ENCODE results near the gene ACER2.

DNA sequence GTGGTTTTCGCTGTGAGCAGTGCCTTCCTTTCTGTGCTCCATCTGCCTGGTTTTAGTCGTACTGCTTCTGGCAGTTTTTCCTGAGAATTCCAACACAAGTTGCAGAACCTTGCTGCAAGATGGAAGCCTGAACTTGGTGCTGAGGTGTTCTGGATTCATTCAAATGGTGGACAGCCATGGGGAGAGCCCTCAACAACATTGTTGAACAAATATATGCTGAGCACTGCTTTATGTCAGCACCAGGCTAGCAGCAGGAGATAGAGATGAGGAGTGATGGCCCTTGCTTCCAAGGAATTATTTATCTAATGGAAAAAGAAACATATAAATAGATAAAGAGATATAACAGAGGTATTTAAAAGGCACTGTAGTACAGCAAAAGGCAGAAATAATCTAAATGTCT, 21.5 kb upstream of the ACER2 start:
- TF ChIP-seq EZH2 (IDR thresholded peaks at IDR 0.05; ENCODE audit: low read depth, unreplicated experiment) (no peak), POLR2AphosphoS5 (IDR thresholded peaks at IDR 0.05; ENCODE audit: low read depth) (no peak), EZH2phosphoT487 (IDR thresholded peaks at IDR 0.05; ENCODE audit: unreplicated experiment) (no peak), ZNF331 (CRISPR knock-in tag; IDR thresholded peaks at IDR 0.05; ENCODE audit: low read depth) (no peak), JUNB (IDR thresholded peaks at IDR 0.05; ENCODE audit: unreplicated experiment) (no peak), NANOG (IDR thresholded peaks at IDR 0.05; ENCODE audit: borderline replicate concordance) (no peak), CREB1 (CRISPR knock-in tag; IDR thresholded peaks at IDR 0.05; ENCODE audit: low read depth) (no peak)
- TF ChIP-seq, protein P1, sequence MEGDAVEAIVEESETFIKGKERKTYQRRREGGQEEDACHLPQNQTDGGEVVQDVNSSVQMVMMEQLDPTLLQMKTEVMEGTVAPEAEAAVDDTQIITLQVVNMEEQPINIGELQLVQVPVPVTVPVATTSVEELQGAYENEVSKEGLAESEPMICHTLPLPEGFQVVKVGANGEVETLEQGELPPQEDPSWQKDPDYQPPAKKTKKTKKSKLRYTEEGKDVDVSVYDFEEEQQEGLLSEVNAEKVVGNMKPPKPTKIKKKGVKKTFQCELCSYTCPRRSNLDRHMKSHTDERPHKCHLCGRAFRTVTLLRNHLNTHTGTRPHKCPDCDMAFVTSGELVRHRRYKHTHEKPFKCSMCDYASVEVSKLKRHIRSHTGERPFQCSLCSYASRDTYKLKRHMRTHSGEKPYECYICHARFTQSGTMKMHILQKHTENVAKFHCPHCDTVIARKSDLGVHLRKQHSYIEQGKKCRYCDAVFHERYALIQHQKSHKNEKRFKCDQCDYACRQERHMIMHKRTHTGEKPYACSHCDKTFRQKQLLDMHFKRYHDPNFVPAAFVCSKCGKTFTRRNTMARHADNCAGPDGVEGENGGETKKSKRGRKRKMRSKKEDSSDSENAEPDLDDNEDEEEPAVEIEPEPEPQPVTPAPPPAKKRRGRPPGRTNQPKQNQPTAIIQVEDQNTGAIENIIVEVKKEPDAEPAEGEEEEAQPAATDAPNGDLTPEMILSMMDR (conservative IDR thresholded peaks at IDR 0.05; ENCODE audit: low read depth in 2 of 2), result no peak
- TF ChIP-seq, protein P2, sequence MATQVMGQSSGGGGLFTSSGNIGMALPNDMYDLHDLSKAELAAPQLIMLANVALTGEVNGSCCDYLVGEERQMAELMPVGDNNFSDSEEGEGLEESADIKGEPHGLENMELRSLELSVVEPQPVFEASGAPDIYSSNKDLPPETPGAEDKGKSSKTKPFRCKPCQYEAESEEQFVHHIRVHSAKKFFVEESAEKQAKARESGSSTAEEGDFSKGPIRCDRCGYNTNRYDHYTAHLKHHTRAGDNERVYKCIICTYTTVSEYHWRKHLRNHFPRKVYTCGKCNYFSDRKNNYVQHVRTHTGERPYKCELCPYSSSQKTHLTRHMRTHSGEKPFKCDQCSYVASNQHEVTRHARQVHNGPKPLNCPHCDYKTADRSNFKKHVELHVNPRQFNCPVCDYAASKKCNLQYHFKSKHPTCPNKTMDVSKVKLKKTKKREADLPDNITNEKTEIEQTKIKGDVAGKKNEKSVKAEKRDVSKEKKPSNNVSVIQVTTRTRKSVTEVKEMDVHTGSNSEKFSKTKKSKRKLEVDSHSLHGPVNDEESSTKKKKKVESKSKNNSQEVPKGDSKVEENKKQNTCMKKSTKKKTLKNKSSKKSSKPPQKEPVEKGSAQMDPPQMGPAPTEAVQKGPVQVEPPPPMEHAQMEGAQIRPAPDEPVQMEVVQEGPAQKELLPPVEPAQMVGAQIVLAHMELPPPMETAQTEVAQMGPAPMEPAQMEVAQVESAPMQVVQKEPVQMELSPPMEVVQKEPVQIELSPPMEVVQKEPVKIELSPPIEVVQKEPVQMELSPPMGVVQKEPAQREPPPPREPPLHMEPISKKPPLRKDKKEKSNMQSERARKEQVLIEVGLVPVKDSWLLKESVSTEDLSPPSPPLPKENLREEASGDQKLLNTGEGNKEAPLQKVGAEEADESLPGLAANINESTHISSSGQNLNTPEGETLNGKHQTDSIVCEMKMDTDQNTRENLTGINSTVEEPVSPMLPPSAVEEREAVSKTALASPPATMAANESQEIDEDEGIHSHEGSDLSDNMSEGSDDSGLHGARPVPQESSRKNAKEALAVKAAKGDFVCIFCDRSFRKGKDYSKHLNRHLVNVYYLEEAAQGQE (IDR thresholded peaks at IDR 0.05; ENCODE audit: unreplicated experiment), result no peak
- TF ChIP-seq, protein P3, sequence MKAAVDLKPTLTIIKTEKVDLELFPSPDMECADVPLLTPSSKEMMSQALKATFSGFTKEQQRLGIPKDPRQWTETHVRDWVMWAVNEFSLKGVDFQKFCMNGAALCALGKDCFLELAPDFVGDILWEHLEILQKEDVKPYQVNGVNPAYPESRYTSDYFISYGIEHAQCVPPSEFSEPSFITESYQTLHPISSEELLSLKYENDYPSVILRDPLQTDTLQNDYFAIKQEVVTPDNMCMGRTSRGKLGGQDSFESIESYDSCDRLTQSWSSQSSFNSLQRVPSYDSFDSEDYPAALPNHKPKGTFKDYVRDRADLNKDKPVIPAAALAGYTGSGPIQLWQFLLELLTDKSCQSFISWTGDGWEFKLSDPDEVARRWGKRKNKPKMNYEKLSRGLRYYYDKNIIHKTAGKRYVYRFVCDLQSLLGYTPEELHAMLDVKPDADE (IDR thresholded peaks at IDR 0.05), result no peak

Measured in GM23338 (cell line).